Right kidney (tissue), 9 donors: ENCODE measurements around the gene IMP3.
"Not testable (repeated sequence)": the region's sequence is repeated elsewhere in the genome, so short reads cannot be mapped to it uniquely, and the experiment has no call there.

Source experiments
- DNase-seq: peaks from one replicate; pipeline ENCODE4 v3.0.0-alpha.2; 2016
- long read RNA-seq, 8 donors: transcript quantifications; one replicate each; lab custom pipeline, GENCODE V29; 2026

The IMP3 gene, protein sequence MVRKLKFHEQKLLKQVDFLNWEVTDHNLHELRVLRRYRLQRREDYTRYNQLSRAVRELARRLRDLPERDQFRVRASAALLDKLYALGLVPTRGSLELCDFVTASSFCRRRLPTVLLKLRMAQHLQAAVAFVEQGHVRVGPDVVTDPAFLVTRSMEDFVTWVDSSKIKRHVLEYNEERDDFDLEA
- long read RNA-seq, donor 1, transcript IMP3-202 (1 exons, 1,237 nt), result major isoform, 143 of 150 reads
- long read RNA-seq, donor 1, partial matches to known transcripts, result 7 of 150 reads
- long read RNA-seq, donor 1, other reads (novel, unspliced or antisense), result 0 of 150 reads
- long read RNA-seq, donor 2, transcript IMP3-202 (1 exons, 1,237 nt), result major isoform, 47 of 47 reads
- long read RNA-seq, donor 2, partial matches to known transcripts, result 0 of 47 reads
- long read RNA-seq, donor 2, other reads (novel, unspliced or antisense), result 0 of 47 reads
- long read RNA-seq, donor 3, transcript IMP3-202 (1 exons, 1,237 nt), result major isoform, 37 of 37 reads
- long read RNA-seq, donor 3, partial matches to known transcripts, result 0 of 37 reads
- long read RNA-seq, donor 3, other reads (novel, unspliced or antisense), result 0 of 37 reads
- long read RNA-seq, donor 4, transcript IMP3-202 (1 exons, 1,237 nt), result major isoform, 68 of 68 reads
- long read RNA-seq, donor 4, partial matches to known transcripts, result 0 of 68 reads
- long read RNA-seq, donor 4, other reads (novel, unspliced or antisense), result 0 of 68 reads
- long read RNA-seq, donor 5, transcript IMP3-202 (1 exons, 1,237 nt), result major isoform, 91 of 91 reads
- long read RNA-seq, donor 5, partial matches to known transcripts, result 0 of 91 reads
- long read RNA-seq, donor 5, other reads (novel, unspliced or antisense), result 0 of 91 reads
- long read RNA-seq, donor 6, transcript IMP3-202 (1 exons, 1,237 nt), result major isoform, 86 of 102 reads
- long read RNA-seq, donor 6, partial matches to known transcripts, result 16 of 102 reads
- long read RNA-seq, donor 6, other reads (novel, unspliced or antisense), result 0 of 102 reads
- long read RNA-seq, donor 7, result 0 reads
- long read RNA-seq, donor 8, transcript IMP3-202 (1 exons, 1,237 nt), result major isoform, 105 of 105 reads
- long read RNA-seq, donor 8, partial matches to known transcripts, result 0 of 105 reads
- long read RNA-seq, donor 8, other reads (novel, unspliced or antisense), result 0 of 105 reads

DNA sequence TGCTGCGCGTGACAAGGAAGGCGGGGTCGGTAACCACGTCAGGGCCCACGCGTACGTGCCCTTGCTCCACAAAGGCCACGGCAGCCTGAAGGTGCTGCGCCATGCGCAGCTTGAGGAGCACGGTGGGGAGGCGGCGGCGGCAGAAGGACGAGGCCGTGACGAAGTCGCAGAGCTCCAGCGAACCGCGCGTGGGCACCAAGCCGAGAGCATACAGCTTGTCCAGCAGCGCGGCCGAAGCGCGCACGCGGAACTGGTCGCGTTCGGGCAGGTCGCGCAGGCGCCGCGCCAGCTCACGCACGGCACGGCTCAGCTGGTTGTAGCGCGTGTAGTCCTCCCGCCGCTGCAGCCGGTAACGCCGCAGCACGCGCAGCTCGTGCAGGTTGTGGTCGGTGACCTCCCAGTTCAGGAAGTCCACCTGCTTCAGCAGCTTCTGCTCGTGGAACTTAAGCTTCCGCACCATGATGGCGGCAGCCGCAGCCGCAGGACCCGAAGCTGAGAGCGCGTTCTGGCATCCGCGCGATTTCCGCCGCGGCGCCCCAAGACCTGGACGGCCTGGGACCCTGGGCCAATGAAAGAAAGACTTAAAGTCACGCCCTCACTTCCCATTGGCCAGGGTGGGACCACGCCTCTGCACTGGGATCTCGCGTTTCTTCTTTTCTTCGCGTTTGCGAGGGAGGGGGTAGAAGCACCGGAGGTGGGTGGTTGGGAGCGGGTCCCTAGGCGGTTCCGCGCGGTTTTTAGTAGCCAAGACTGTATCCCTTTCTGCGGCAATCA is at the start of gene IMP3:
IMP3 (minus strand) TSS at position 516 of the 774 bp plus-strand sequence; CDS start at position 460, 56 bp downstream.
- DNase-seq, result peak; percentile 91

DNA sequence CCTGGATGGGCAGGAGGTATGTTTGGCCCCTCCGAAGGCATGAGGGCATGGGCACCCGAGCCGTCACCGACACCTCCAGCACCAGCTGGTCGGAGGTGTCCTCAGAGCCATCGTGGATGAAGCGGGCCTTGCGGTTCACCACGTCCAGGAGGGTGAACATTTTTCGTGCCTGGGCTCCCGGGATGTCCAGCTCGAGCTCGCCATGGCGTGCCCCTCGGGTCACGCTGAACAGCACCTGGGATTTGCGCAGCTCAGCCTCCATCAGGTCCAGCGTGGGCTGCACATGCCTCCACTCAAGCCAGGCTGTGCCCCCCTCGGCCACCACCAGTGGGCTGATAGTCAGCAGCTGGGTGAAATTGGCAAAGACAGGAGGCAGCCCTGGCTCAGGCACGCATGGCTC is 49.4 kb upstream of the IMP3 start:
- not testable (repeated sequence) for DNase-seq

DNA sequence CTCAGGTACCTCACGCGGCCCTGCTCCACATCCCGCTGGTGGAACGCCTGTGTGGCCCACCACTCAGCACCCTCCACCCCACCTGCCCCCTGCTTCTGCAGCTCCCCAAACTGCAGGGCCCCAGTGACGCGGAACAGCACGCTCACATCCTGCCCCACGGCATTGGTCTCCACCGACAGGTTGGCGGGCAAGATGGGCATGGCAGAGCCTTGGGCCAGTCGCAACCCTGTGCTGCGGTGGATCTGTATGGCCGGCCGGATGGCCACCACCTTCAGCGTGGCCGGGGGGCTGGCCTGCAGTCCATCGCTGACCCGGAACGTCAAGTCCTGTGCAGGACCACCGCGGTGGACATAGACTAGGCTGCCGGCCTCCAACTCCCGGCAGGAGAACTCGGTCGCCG is 48.8 kb upstream of the IMP3 start:
- no peak for DNase-seq

DNA sequence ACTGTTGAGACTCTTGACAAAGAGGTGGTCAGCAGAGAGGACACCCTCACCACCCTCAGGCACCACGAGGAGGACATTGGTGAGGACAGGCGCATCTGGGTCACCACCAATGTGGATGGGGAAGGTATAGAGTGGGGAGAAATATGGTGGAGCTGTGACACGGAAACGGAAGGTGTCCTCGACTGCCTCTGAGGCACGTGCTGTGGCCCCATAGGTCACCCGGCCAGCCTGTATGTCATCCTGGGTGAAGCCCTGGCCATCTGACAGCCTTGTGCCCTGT is 48.2 kb upstream of the IMP3 start:
- no peak for DNase-seq

DNA sequence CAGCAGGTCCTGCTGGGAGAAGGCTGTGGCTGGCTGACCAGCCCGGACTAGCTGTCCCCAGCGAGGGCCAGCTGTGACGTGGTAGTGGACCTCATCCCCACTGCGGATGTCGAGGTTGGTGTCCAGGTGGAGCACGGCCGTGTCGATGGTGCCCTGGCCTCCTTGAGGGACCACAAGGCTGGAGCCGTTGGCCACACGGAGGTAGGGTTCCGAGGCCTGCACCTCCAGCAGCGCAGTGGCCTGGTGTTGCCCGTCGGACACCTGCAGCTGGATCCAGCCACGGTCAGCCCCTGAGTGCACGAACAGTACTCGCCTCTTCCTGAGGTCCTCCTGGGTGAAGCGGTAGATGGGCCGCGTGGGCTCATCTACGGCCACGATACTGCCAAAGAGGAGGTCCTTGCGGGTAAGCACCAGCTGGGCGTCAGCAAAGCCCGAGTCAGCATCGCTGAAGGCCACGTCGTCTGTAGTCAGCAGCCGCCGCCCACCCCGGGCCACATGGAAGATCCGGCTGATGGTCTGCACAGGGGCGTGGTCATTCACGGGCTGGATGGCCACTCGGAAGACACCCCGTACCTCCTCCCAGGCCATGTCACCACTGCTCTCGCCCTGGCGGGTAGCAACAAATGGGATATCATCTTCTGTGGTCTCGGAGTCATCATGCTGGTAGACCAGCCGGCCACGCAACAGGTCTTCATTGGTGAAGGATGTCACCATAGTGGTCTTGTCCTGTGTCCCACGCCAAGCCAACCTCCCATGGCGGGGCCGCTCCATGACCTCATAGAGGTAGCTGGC is 47.7 kb upstream of the IMP3 start:
- DNase-seq, result no peak

DNA sequence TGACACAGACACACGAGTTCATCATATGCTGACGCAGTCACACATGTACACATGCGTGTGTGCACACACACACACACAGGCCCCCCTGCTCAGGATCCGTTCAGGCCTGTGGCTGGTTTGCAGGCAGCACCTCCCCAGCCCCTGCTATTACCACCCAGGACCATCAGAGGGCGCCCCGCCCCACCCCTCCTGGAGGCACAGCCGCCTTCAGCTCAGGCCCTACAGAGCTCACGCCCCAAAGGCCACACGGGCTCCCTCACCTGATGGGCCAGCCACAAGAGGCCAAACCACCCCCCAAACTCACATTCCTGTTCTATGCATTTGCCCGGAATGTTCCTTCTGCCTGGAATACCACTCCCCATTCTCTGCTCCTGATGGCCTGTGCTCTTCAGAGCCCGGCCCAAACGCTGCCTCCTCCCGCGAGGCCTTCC is 46.2 kb upstream of the IMP3 start:
- peak; percentile 56 for DNase-seq

DNA sequence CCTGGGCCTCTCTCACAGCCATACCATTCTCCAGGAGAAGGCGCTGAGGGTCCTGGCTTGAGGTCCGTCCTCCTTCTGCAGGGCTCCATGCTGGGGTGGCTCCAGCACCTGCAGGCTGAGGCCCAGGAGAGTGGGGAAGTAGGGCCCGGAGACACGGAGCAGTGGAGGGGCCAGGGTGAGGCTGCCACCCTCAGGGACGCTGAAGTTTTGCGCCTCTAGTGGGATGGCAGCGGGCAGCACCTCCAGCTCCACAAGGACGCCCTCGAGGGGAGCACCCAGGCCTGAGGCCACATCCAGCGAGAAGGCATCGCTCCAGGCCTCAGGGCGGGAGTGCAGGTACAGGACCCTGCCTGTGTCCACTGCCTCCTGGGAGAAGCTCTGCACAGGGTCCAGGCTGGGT is 45.2 kb upstream of the IMP3 start:
- no peak for DNase-seq

DNA sequence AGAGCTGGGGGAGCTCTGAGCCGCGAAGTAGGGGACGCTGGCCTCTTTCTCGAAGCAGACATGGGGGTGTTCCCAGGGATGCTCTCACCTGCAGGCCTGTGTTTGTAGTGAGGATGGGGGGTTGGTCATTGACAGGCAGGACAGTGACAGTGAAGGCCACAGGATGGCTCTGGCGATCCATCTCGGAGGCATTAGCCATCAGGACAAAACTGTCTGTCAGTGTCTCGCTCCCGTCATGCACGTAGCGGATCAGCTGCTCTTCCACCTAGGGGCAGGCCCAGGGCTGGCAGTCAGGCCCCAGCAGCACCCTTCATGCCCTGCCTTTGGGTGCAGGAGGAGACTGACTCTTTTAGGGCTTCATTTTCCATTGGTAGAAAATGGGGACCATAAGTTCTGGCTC is 44.6 kb upstream of the IMP3 start:
- no peak for DNase-seq

DNA sequence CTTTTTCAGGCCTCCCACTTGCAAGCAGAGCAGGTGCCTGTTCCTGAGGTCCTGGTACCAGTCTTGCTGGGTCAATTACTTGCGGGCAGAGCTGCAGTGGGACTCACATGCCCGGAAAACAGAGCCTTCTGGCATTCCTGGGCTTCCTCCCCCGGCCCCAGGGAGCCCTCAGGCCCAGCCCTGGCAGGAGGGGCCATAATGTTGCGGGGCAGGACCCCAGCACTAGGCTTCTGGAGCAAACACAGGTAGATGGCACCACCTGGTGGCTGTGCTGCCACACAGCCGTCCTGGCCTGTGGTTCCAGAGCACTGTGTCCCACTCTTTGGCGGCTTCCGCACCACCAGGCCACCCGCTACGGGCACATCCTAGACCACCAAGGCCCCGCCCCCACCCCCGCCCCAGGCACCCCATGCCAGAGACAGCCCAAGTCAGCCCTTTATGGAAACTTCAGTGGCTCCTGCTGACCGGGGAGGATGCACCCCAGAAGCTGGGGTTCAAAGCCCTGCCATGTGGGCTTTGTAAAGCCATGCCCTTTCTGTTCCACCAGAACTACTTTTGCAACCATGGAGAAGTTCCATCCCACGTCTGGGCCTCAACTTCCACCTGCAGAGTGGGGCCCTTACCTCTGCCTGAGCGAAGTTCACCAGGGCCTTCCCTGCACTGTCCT is 43.8 kb upstream of the IMP3 start:
- DNase-seq, result peak; percentile 59

DNA sequence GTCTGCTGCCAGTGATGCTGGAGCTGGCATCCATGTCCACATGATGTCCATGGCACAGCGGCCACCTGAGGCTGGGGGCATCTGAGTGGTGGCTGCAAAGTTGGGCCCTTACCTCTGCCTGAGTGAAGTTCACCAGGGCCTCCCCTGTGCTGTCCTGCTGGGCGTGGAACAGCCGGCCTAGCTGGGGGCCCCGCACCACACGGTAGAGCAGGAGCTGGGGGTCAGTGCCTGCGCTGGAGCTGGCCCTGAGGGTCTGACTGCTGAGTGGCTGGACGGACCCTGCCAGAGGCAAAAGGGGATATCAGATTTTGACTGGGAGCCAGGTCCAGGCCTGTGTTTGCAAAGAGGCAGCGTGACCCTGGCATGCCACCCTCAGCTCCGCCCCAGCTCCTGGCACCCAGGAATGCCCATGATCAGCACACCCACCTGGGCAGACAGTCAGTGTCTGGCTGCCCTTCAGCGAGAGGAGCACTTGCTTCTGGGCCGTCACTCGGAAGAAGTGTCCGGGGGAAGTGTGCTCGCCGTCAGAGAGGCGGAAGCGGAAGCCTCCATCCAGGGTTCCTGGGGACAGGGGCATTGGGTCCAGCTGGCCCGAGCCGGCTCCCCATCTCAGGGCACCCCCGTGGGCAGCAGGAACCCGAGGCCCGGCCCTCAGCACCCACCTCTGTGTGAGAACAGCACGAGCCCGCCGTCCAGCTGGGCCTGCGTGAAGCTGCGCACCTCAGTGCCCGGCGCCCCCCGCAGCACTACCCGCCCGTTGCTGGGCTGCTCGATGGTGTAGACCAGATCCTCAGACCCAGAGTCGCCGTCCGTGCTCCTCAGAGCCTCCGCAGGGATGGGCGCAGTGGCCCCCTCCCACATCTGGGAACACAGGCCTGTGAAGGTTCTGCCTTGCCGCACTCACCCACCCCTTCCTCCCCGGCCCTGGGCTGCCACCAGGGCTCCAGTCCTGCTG is 42.4 kb upstream of the IMP3 start:
- DNase-seq, result no peak

DNA sequence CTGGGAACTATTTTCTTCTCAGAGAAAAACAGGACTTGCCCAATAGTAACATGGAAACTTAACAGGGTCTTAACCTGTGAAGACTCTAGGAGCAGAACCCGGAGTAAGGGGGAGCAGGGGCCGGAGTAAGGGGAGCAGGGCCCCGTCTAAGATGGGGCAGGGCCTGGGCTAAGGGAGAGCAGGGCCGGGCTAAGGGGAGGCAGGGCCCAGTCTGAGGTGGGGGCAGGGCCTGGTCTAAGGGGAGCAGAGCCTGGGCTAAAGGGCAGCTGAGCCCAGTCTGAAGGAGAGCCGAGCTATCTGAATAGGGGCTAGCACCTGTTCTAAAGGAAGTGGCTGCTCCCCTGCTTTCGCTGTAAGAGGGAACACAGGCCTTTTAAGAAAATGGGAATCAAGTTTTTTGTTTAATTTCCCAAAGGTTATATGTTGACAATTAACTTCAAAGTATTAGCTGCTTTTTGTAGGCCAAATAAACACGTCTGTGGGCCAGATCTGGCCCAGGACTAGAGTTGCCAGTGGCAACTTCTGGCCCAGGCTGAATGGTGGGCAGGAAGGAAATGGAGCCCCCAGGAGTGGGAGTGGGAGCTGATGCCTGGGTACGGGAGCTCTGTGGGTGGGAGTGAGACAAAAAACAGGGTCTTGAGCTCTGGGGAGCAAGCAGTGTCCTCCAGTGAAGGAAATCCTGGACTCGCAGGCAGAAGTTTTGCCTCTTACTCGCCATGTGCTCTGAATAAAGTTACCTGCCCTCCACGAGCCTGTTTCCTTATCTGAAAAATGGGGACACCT is 40.2 kb upstream of the IMP3 start:
- no peak for DNase-seq

DNA sequence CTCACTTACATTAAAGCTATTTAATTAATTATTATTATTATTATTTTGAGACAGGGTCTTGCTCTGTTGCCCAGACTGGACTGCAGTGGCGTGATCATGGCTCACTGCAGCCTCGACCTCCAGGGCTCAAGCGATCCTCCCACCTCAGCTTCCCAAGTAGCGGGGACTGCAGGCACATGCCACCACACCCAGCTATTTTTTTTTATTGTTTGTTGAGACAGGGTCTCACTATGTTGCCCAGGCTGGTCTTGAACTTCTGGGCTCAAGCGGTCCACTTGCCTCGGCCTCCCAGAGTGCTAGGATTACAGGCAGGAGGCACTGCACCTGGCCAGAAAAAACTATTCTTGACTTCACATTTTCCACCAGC is 38.3 kb upstream of the IMP3 start:
- DNase-seq, result not testable (repeated sequence)

DNA sequence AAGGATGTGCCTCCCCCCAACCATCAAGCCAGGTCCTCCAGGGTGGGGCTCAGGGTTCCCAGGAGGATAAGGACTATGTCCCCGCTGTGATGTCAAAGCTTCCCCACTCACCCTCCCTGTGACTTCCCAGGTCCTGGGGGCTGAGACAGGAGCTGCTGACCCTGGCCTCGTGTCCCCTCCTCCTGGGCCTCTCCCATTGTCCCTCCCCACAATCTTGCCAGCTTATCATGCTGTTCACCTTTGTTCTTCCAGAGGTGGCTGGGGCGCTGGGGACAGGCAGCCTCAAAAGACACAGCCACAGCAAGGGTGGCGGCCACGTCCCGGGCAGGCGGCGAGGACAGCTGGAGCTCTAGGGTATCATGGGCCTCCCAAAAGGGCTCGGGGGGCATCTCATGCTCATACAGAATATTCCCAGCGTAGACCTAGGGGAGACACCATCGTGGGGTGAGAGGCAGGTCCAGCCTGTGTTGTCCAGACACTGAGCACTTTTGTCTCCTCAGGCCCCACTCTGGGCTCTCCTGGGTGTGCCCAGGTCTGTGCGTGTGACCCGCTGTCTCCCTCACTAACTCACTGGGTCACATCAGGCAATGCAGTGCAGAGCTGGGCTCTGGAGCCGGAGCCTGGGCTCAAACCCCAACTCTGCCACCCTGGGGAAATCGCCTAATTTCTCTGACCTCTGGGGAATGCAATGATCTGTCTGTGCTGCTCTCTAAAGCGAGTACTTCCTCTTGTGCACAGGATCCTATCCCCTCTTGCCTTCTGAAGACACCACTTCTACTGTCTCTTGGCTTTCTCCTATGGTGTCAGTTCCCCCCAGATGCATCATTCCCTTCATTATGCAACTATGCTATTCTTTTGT is 37.7 kb upstream of the IMP3 start:
- DNase-seq, result no peak

DNA sequence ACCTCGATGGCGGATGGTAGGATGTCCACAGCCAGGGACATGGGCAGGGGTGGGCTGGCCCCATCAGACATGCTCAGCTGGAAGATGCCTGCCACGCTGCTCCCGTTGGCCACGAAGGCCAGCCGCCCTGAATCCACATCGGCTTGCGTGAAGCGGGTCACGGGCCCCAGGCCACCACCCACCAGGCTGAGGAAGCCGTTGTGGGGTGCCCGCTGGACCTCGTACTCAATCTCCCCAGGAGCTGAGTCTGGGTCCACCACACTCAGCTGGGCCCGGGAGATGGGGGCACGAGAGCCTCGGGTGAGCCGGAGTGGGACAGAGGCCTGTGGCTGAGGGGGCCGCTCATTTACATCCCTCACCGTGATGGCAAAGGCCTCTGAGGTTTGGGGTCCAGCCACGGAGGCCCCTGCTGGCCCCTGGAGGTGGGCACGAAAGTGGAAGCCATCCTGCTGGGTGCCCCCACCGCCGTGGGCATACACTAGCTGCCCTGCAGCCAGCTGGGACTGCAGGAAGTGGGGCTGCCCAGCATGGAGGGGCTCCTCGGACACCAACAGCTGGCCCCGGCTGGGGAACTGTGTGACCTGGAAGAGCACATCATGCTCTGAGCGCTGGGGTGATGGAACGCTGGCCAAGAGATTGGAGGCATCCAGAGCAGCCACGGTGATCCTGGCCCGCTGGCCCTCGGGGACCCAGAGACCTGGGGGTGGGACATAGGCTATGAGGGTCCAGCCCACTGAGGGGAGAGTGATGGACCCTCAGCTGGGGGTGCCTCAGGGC is 36.9 kb upstream of the IMP3 start:
- no peak for DNase-seq

DNA sequence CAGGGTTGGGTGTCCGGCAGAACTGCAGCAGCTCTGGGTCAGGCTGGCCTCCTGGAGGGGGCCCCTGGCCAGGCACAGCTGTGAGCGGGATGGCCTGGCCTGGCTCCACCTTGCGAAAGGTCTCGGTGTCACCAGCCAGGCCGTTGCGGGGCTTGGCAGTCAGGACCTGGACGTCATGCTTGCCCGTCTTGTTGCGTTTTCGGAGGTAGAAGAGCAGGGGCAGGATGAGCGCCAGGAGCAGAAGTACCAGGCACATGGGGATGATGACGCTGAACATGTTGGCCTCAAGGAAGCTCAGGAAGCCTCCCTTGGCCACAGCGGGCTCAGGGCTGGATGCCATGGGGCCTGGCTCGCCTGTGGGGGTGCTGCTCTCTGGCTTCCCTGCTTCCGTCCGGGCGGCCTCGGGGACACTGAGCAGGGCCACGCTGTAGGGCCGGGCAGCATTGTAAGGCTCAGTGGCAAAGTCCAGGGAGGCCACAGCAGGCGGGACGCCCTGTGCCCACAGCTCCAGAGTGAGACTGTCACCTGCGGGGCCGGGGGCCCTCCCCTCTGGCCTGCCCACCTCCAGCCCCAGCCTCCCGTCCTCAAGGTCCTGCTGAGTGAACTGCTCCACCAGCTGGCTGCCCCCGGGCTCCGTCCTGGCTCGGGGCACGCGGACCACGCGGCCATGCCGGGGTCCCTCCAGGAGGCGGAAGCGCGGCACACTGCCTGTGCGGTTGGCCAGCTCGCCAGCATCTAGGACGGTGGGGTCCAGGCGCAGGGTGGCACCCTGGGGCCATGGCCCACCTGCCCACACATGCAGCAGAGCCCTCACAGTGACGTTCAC is 35.8 kb upstream of the IMP3 start:
- no peak for DNase-seq

DNA sequence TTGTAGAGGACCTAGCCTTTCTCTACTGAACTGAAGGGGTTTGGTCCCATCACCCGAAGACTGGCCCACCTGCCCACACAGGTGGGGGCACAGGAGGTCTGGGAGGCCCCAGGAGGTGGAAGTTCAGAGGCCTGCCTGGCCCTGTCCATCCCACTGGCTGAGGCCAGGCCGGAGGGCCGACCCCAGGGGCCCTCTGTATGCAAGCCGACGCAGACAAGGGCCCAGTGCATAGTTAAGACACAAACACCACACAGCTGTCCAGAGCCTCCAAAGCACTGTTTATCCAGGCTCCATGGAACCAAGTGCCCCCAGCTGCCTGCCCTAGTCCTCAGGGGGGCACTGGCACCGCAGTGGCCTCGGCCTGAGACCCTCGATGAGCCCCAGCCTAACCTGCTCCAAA is 34.3 kb upstream of the IMP3 start:
- DNase-seq, result no peak
